OCI-LY3 (cell line): ENCODE measurements around the gene CIAPIN1.

Source experiments
- H2AFZ ChIP-seq: fragments of 200-600, 300-600 bp; shearing (Covaris generic); 2 replicates; pipeline ENCODE4 v1.6.0; 2014; ENCODE audit warnings: antibody characterized with exemption, low read depth, low read length
- H3K27ac ChIP-seq: fragments of 200-600, 300-600 bp; sonication (generic); 2 replicates; pipeline ENCODE4 v1.5.1; 2014; ENCODE audit warnings: mild to moderate bottlenecking, low read length, moderate library complexity, mixed read lengths
- H3K27me3 ChIP-seq: fragments of 200-600, 300-600 bp; sonication (generic); 2 replicates; pipeline ENCODE4 v1.6.1; 2014; ENCODE audit warnings: low read depth, low read length, mixed read lengths
- H3K36me3 ChIP-seq: fragments of 200-600, 300-600 bp; sonication (generic); replicated peaks from 2 replicates; pipeline ENCODE3; 2014; ENCODE audit warnings: low read depth, low read length, mixed read lengths
- H3K4me1 ChIP-seq: fragments of 300-600, 200-600 bp; sonication (generic); 2 replicates; pipeline ENCODE4 v1.6.1; 2014; ENCODE audit warnings: low read length, mixed read lengths
- H3K4me2 ChIP-seq: fragments of 200-600, 300-600 bp; sonication (generic); 2 replicates; pipeline ENCODE4 v1.6.1; 2014; ENCODE audit warnings: low read length, mixed read lengths
- H3K4me3 ChIP-seq: fragments of 300-600, 200-600 bp; sonication (generic); 2 replicates; pipeline ENCODE4 v1.5.1; 2014; ENCODE audit warnings: antibody characterized with exemption, mild to moderate bottlenecking, low read length, moderate library complexity
- H3K79me2 ChIP-seq: fragments of 300-600, 200-600 bp; shearing (Covaris generic); 2 replicates; pipeline ENCODE4 v1.6.1; 2014; ENCODE audit warnings: mild to moderate bottlenecking, low read length, mixed read lengths
- H3K9ac ChIP-seq: fragments of 300-600, 200-600 bp; shearing (Covaris generic); 2 replicates; pipeline ENCODE4 v1.6.0; 2014; ENCODE audit warnings: mild to moderate bottlenecking, low read length, moderate library complexity
- H3K9me3 ChIP-seq: fragments of 200-600, 300-600 bp; shearing (Covaris generic); 2 replicates; pipeline ENCODE4 v1.6.1; 2014; ENCODE audit warnings: low read length, mixed read lengths; ENCODE audit not compliant: insufficient read depth
- H4K20me1 ChIP-seq: fragments of 200-600, 300-600 bp; sonication (generic); 2 replicates; pipeline ENCODE4 v1.6.1; 2016; ENCODE audit warnings: low read length, mixed read lengths; ENCODE audit not compliant: insufficient read depth
- CTCF ChIP-seq: fragments of 200-600, 300-600 bp; sonication (generic); IDR thresholded peaks from 2 replicates; pipeline ENCODE4 v1.5.1; 2014; ENCODE audit warnings: antibody characterized with exemption, low read length, low read depth
- EZH2phosphoT487 ChIP-seq: fragments of 200-600 bp; shearing (Covaris generic); IDR thresholded peaks from 2 replicates; pipeline ENCODE4 v1.6.1; 2018; ENCODE audit warnings: antibody characterized with exemption, mixed run types, low read depth

The CIAPIN1 gene

GRCh38 chr16:57411362-57411976, 35.7 kb downstream of the CIAPIN1 start:
- H3K27ac ChIP-seq = peak overlapping the region; percentile 88
- no peak overlapping the region for H2AFZ ChIP-seq
- no peaks in the 10 kb centered on the region for H3K36me3 ChIP-seq
- no peaks in the 10 kb centered on the region for H3K9me3 ChIP-seq
- H3K9ac ChIP-seq = peak overlapping the region; percentile 73
- peak overlapping the region; percentile 61 for H3K4me2 ChIP-seq
- no peaks in the 10 kb centered on the region for H3K79me2 ChIP-seq
- H3K4me1 ChIP-seq = peaks cover 87% of the 10 kb centered on the region
- H3K4me3 ChIP-seq = peak overlapping the region; percentile 56
- TF ChIP-seq CTCF = peak; percentile 30
- TF ChIP-seq EZH2phosphoT487 = no peak
- no peaks in the 10 kb centered on the region for H3K27me3 ChIP-seq
- H4K20me1 ChIP-seq = no peaks in the 10 kb centered on the region

DNA sequence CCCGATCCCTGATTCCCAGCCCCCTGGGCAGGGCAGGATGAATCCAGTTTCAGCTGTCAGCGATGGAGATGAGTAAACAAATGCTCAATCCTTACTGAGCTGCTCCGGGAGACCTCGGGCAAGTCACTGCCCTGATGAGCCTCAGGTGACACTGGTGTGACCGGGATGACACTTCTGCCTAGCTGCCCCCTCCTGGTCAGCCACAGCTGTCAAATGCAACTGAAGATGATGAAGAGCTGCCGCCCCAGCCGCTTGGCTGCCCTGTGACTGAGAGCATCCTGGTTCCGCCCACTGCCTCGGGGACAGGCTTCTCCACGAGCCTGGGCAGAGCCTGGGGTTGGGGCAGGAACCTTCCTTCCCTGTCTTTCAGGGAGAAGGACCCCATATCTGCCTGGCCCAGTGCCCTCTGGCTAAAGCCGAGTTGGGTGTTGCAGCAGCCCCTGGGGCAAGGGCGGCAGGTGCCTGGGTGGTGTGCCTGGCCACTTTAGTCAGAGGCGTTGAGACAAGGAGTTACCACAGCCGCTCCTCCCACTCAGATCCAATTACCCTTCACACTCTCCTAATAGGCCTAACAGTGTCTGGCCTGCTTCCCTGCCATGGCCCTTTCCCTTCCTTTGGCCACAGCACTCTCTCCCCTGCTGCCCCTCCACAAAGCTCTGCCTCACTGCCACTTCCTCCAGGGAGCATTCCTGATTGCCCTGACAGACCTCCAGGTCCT, 37.2 kb downstream of the CIAPIN1 start:
- Histone ChIP-seq H3K4me1 (peaks cover 83% of the 10 kb centered on the region), H3K27me3 (no peaks in the 10 kb centered on the region), H2AFZ (no peak overlapping the region), H3K9ac (peak overlapping the region; percentile 73; the same call in 1 of the 2 replicates), H3K9me3 (no peaks in the 10 kb centered on the region), H3K79me2 (no peaks in the 10 kb centered on the region), H3K27ac (peak overlapping the region; percentile 88), H3K4me3 (no peak overlapping the region), H3K36me3 (no peaks in the 10 kb centered on the region), H3K4me2 (peak overlapping the region; percentile 61), H4K20me1 (no peaks in the 10 kb centered on the region)
- TF ChIP-seq CTCF (peak; percentile 14), EZH2phosphoT487 (no peak)

GRCh38 chr16:57409065-57409464, 38.1 kb downstream of the CIAPIN1 start:
- Histone ChIP-seq H3K36me3 (no peaks in the 10 kb centered on the region), H3K4me1 (peaks cover 82% of the 10 kb centered on the region), H2AFZ (no peak overlapping the region), H4K20me1 (no peaks in the 10 kb centered on the region), H3K27ac (no peak overlapping the region), H3K79me2 (no peaks in the 10 kb centered on the region), H3K4me2 (no peak overlapping the region), H3K9ac (no peak overlapping the region), H3K9me3 (no peaks in the 10 kb centered on the region), H3K4me3 (no peak overlapping the region), H3K27me3 (no peaks in the 10 kb centered on the region)
- no peak for TF ChIP-seq EZH2phosphoT487
- TF ChIP-seq CTCF = no peak

DNA sequence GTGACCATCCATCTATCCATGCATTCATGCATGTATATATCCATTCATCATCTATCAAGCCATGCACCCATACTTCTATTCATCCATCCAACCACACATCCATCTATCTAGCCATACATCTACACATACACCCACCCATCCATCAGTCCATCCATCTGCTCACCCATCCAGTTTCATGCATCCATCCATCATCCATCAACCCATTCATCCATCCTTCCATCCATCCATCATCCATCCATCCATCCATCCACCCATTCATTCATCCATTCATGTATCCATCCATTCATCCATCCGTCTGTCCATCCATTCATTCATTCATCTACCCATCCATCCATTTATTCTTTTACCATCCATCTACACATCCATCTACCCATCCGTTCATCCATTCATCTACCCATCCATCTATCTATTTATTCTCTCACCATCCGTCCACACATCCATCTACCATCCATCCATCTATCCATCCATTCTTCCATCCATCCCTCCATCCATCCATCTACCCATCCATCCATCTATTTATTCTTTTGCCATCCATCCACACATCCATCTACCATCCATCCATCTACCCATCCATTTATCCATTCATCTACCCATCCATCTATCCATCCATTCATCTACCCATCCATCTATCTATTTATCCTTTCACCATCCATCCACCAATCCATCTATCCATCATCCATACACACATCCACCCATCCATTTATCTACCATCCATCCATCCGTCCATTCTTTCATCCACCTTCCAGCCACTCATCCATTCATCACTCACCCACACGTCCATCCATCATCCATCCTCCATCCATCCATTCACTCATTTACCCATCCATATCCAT, 39.4 kb downstream of the CIAPIN1 start:
- Histone ChIP-seq H3K4me1 (peaks cover 71% of the 10 kb centered on the region), H3K4me3 (no peak overlapping the region)

More for the DNA sequence above, 39.4 kb downstream of the CIAPIN1 start:
- no peaks in the 10 kb centered on the region for H3K27me3 ChIP-seq
- H2AFZ ChIP-seq = no peak overlapping the region
- 0 out of 2 replicates have a peak overlapping the region, but pooled peaks have one; percentile 41 for H3K4me2 ChIP-seq
- no peak for TF ChIP-seq CTCF
- TF ChIP-seq EZH2phosphoT487 = no peak
- H3K27ac ChIP-seq = no peak overlapping the region
- H3K9me3 ChIP-seq = no peaks in the 10 kb centered on the region
- no peaks in the 10 kb centered on the region for H4K20me1 ChIP-seq
- no peaks in the 10 kb centered on the region for H3K36me3 ChIP-seq
- H3K79me2 ChIP-seq = no peaks in the 10 kb centered on the region
- no peak overlapping the region for H3K9ac ChIP-seq
